Chondrocyte (in vitro differentiated cells): Measurements from ENCODE around the gene PRKAB2. TPM values are rescaled to one million over a fixed set of nuclear protein-coding genes. Genes with fewer than 3 reads are reported as not detected.

Source experiments
- DNase-seq: peaks from one replicate; pipeline ENCODE4 v3.0.0; 2021; ENCODE audit warnings: mixed read lengths, low spot score
- H3K27ac Mint-ChIP-seq: one replicate; pipeline ENCODE4 v1.8.0; 2021; ENCODE audit warnings: mild to moderate bottlenecking, moderate library complexity, mixed read lengths; ENCODE audit not compliant: unreplicated experiment
- H3K27me3 Mint-ChIP-seq: 2 replicates; pipeline ENCODE4 v1.8.0; 2021; ENCODE audit warnings: low read depth, mixed read lengths
- H3K36me3 Mint-ChIP-seq: 2 replicates; pipeline ENCODE4 v1.8.0; 2021; ENCODE audit warnings: low read depth, mixed read lengths
- H3K4me1 Mint-ChIP-seq: 2 replicates; pipeline ENCODE4 v1.8.0; 2021; ENCODE audit warnings: low read depth, mild to moderate bottlenecking, mixed read lengths
- H3K4me3 Mint-ChIP-seq: one replicate; pipeline ENCODE4 v1.8.0; 2021; ENCODE audit warnings: mild to moderate bottlenecking, moderate library complexity, mixed read lengths; ENCODE audit not compliant: unreplicated experiment
- H3K9me3 Mint-ChIP-seq: 2 replicates; pipeline ENCODE4 v1.8.0; 2021; ENCODE audit warnings: low read depth, mixed read lengths
- total RNA-seq: library from RNA; stranded (reverse); gene quantifications from 3 replicates; pipeline ENCODE4 v1.2.1, GENCODE V29; 2021
- TF ChIP-seq, protein P1 (sequence below): fragments of 200-600 bp; sonication (generic); IDR thresholded peaks from 2 replicates; pipeline ENCODE4 v1.5.0; 2021; ENCODE audit warnings: antibody characterized with exemption, mild to moderate bottlenecking, moderate library complexity

PRKAB2 gene
- total RNA-seq, 1 donor from 2014 or later = 29.5 TPM

DNA sequence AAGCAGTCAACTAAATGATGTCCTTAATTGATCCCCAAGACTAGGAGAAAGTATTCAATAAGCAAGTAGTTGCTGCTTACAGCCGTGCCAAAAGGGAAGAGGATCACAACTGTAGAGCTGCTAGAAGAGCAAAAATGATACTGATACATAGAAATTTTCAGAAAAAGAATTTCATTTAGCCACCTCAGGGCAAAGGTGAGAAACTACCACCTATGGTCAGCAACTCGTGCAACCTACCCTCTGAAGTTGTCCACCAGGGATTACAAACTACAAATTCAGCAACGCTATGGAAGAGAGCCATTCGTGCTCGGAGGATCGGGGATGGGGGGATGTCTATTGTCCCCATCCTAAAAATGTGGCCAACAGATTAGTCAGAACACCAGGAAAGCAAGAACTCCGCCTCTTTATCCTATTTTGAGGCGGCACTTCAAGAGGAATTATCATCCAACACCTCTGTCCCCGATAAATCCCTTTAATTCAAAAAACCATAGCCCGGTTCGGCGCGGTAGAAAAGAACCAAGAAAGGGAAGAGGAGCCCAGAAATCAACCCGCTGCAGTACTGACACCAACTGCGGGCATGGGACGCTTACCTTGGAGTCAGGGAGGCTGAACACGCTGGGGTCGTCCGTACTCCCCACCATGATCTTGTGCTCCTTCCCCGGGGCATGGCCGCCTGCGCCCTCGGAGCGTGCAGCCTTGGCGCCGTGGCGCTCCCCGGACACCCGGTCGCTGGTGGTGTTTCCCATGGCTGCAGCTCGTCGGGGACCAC is 687 bp downstream of the PRKAB2 start:
- Mint-ChIP-seq H3K36me3 (peaks cover 5% of the 10 kb centered on the region), H3K27ac (peak overlapping the region; percentile 88), H3K4me1 (peaks cover 65% of the 10 kb centered on the region), H3K27me3 (no peaks in the 10 kb centered on the region), H3K4me3 (peak overlapping the region; percentile 99), H3K9me3 (no peaks in the 10 kb centered on the region)
- no peak for DNase-seq
- TF ChIP-seq, protein P1, sequence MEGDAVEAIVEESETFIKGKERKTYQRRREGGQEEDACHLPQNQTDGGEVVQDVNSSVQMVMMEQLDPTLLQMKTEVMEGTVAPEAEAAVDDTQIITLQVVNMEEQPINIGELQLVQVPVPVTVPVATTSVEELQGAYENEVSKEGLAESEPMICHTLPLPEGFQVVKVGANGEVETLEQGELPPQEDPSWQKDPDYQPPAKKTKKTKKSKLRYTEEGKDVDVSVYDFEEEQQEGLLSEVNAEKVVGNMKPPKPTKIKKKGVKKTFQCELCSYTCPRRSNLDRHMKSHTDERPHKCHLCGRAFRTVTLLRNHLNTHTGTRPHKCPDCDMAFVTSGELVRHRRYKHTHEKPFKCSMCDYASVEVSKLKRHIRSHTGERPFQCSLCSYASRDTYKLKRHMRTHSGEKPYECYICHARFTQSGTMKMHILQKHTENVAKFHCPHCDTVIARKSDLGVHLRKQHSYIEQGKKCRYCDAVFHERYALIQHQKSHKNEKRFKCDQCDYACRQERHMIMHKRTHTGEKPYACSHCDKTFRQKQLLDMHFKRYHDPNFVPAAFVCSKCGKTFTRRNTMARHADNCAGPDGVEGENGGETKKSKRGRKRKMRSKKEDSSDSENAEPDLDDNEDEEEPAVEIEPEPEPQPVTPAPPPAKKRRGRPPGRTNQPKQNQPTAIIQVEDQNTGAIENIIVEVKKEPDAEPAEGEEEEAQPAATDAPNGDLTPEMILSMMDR = no peak

DNA sequence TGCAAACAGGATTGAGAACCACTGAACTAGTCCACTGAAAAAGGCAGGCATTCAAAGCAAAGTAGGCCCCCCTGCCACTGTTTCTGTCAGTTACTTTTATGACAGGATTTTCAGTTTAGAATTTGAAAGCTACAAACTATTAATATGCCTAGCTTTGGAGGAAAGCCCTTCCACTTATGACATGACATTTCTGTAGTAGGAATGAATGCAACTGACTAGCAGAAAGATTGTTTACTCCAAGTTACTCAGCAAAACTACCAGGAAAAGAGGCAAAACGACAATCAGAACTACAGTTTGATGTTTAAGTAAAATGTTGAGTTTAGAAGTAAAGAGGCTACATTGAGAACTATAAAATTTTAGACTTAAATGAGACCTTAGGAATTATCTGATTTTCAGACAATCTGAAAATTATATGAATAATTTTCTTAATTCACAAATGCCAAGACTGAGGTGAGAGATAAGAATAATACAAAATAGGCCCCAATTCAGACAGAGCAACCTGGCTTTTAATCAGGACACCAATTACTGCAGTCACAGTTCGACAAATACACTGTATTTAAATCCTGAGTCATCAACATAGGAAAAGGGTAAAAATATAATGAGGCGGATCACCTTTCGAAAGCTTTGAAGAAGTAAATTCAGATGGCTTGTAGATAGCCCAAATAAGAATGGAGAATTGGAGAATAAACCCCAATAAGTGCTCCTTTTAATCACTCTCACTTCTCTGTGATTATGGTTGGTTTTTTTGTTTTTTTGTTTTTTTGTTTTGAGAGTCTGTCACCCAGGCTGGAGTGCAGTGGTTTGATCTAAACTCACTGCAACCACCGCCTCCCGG is 2.2 kb downstream of the PRKAB2 start:
- peak overlapping the region; percentile 88 for H3K27ac Mint-ChIP-seq
- H3K9me3 Mint-ChIP-seq = no peaks in the 10 kb centered on the region
- peaks cover 13% of the 10 kb centered on the region for H3K36me3 Mint-ChIP-seq
- H3K4me1 Mint-ChIP-seq = peaks cover 70% of the 10 kb centered on the region
- TF ChIP-seq, protein P1 = no peak
- DNase-seq = no peak
- H3K4me3 Mint-ChIP-seq = peak overlapping the region; percentile 99
- H3K27me3 Mint-ChIP-seq = no peaks in the 10 kb centered on the region

DNA sequence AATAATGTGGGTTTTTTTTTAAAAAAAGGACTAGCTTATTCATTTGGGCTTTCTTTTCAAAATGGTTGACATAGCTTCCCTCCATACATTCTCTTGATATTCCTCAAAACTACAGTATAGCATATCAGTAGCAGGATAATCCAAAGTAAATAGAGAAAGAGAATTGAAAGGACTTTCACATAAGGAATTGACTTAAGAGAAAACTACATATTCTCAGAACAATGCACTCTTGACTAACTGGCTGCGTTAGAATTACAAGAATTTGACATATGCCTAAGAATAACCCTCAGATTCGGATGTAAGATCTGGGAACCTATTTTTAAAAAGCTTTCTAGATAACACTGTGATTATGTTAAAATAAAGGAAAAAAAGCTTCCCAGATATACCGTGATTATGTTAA is 3.1 kb downstream of the PRKAB2 start:
- no peak for DNase-seq

DNA sequence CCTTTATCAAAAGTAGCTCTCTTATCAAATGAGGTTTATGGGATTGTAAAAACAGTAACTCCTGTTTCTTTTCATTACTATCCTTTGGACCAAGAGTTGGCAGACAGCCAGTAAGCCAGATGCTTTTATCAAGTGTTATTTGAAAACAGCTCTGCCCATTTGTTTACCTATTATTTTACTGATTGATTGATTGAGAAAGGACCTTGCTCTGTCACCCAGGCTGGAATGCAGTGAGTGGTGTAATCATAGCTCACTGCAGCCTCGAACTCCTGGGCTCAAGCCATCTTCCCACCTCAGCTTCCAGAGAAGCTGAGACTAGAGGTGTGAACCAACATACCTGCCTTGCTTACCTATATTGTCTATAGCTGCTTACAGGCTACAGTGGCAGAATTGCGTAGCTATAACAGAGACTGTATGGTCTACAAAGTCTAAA is 3.6 kb downstream of the PRKAB2 start:
- H3K4me1 Mint-ChIP-seq = peaks cover 62% of the 10 kb centered on the region
- no peaks in the 10 kb centered on the region for H3K9me3 Mint-ChIP-seq
- H3K27ac Mint-ChIP-seq = peak overlapping the region; percentile 88
- peaks cover 14% of the 10 kb centered on the region for H3K36me3 Mint-ChIP-seq
- H3K27me3 Mint-ChIP-seq = no peaks in the 10 kb centered on the region
- H3K4me3 Mint-ChIP-seq = peak overlapping the region; percentile 41
- DNase-seq = no peak
- TF ChIP-seq, protein P1 = no peak

More for the DNA sequence above, 3.1 kb downstream of the PRKAB2 start:
- Mint-ChIP-seq H3K9me3 (no peaks in the 10 kb centered on the region), H3K4me3 (peak overlapping the region; percentile 99), H3K36me3 (peaks cover 14% of the 10 kb centered on the region), H3K27me3 (no peaks in the 10 kb centered on the region), H3K4me1 (peaks cover 66% of the 10 kb centered on the region), H3K27ac (peak overlapping the region; percentile 88)
- TF ChIP-seq, protein P1 = no peak

DNA sequence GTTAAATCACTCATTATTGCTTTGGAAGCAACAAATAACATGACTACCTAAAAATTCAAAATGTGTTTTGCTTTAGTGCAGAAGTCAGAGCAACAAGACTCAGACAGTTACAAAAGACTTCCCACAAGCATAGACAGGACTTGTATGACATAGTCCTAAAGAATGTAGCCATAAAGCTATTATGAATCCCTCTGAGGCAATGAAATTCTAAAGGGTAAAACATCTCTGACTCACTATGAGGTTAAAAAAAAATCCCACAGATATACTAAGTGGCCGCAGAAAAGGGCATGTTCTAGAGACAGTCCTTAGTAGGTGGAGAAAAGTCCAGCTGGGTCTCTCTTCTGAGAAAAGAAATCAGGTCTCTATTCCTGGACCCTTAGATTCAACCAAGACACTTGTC is 4.9 kb downstream of the PRKAB2 start:
- Mint-ChIP-seq H3K4me3 (peak overlapping the region; percentile 10), H3K27me3 (no peaks in the 10 kb centered on the region), H3K9me3 (no peaks in the 10 kb centered on the region), H3K4me1 (peaks cover 53% of the 10 kb centered on the region), H3K27ac (peak overlapping the region; percentile 88), H3K36me3 (peaks cover 14% of the 10 kb centered on the region)
- no peak for DNase-seq
- TF ChIP-seq, protein P1 = no peak
